Measurements from ENCODE around the gene ID1. TPM values are rescaled to one million over a fixed set of nuclear protein-coding genes. Genes with fewer than 3 reads are reported as not detected.
A peak's percentile ranks its signal among the peaks of the same experiment; 100 is the strongest.

Gene ID1
- polyA plus RNA-seq, 2 of the 4 experiments (the other 2 are of a cell fraction) = 237 to 432 TPM

- TF ChIP-seq RFX5 (IDR thresholded peaks at IDR 0.05) (peak; percentile 67; the same call in 1 of the 2 replicates), MAX (IDR thresholded peaks at IDR 0.05) (peak; percentile 89), BHLHE40 (IDR thresholded peaks at IDR 0.05; ENCODE audit: low read depth, low read length) (peak; percentile 41; the same call in 1 of the 2 replicates), NPAS2 (CRISPR knock-in tag; IDR thresholded peaks at IDR 0.05; ENCODE audit: borderline replicate concordance) (no peak), HOXB5 (CRISPR knock-in tag; IDR thresholded peaks at IDR 0.05) (peak; percentile 71; the same call in 1 of the 2 replicates), JUN (IDR thresholded peaks at IDR 0.05) (peak in 1 of 2 experiments; percentile 52; a peak in 2 of 5 replicates), ZSCAN20 (CRISPR knock-in tag; IDR thresholded peaks at IDR 0.05) (no peak), HDAC2 (IDR thresholded peaks at IDR 0.05) (no peak), MAFK (IDR thresholded peaks at IDR 0.05; ENCODE audit: partially characterized antibody) (no peak), EP300 (IDR thresholded peaks at IDR 0.05) (peak; percentile 53 to 86; a peak in 2 of 5 replicates), KDM5A (IDR thresholded peaks at IDR 0.05) (no peak), NR3C1 (IDR thresholded peaks at IDR 0.05) (no peak), REST (IDR thresholded peaks at IDR 0.05) (no peak; the same call in 1 of the 2 replicates), RNF2 (IDR thresholded peaks at IDR 0.05; ENCODE audit: borderline replicate concordance, low read depth) (no peak), SREBF2 (IDR thresholded peaks at IDR 0.05) (no peak), FOSL2 (IDR thresholded peaks at IDR 0.05) (no peak), FOSL2 (CRISPR knock-in tag; IDR thresholded peaks at IDR 0.05) (peak; percentile 86), POLR2A (IDR thresholded peaks at IDR 0.05; ENCODE audit: low read length) (peak; percentile 90), POLR2AphosphoS2 (conservative IDR thresholded peaks at IDR 0.05; ENCODE audit: low read length) (peak; percentile 77; the same call in 1 of the 2 replicates), RARB (CRISPR knock-in tag; IDR thresholded peaks at IDR 0.05) (peak; percentile 61), FOSB (CRISPR knock-in tag; IDR thresholded peaks at IDR 0.05) (no peak), KDM1A (IDR thresholded peaks at IDR 0.05; ENCODE audit: low read depth) (no peak), TFCP2L1 (CRISPR knock-in tag; IDR thresholded peaks at IDR 0.05) (peak; percentile 50), CEBPB (IDR thresholded peaks at IDR 0.05) (peak in 1 of 2 experiments; percentile 54; a peak in 1 of 4 replicates), MAZ (IDR thresholded peaks at IDR 0.05; ENCODE audit: borderline replicate concordance, low read depth, low read length) (peak; percentile 63; the same call in 1 of the 2 replicates), ATOH8 (CRISPR knock-in tag; IDR thresholded peaks at IDR 0.05; ENCODE audit: low read depth) (peak; percentile 62; the same call in 1 of the 2 replicates), CBX8 (IDR thresholded peaks at IDR 0.05) (no peak)
Observed at GRCh38 chr20:31603822-31604566, 1.1 kb upstream of the ID1 start (continued).

Measured in A549 (cell line).